Measurements from ENCODE around the gene TBX10. TPM values are rescaled to one million over a fixed set of nuclear protein-coding genes. Genes with fewer than 3 reads are reported as not detected.
"Not testable (repeated sequence)": the region's sequence is repeated elsewhere in the genome, so short reads cannot be mapped to it uniquely, and the experiment has no call there.

Gene TBX10
- total and polyA plus RNA-seq, 12 donors, result 0.17 to 0.44 (median 0.28) TPM; not detected in 9

GRCh38 chr11:67640021-67640757 is 626 bp upstream of the TBX10 start:
- ATAC-seq (peak; percentile 27 to 74 (median 59)), DNase-seq (peak; percentile 48 to 50)
- H3K36me3 ChIP-seq, result no peaks in the 10 kb centered on the region
- WGBS, 2 donors, result 44 to 53% methylated on average over 23 of the region's 23 CpGs
- H3K27ac ChIP-seq, result no peak overlapping the region
- peak; percentile 14 to 69 (median 61) for TF ChIP-seq CTCF (IDR thresholded peaks at IDR 0.05)
- H3K4me1 ChIP-seq, result no peaks in the 10 kb centered on the region
- peaks cover 0 to 27% (median 17%) of the 10 kb centered on the region in 7 donors for H3K27me3 ChIP-seq
- no peak overlapping the region for H3K4me3 ChIP-seq
- peaks cover 0 to 7% (median 0%) of the 10 kb centered on the region in 11 donors for H3K9me3 ChIP-seq
- intact Hi-C loops (cut with DNase I), result loop anchor here in 1 of 10 donors (10.0 kb wide), 1 partner anchor 155 kb away; no protein-coding TSS in a partner anchor

- TF ChIP-seq CTCF (IDR thresholded peaks at IDR 0.05), result no peak
- intact Hi-C loops (cut with DNase I), result loop anchor here in 1 of 10 donors (10.0 kb wide), 1 partner anchor 166 kb away; no protein-coding TSS in a partner anchor
- Histone ChIP-seq H3K36me3 (no peaks in the 10 kb centered on the region), H3K27ac (no peak overlapping the region), H3K4me1 (no peaks in the 10 kb centered on the region), H3K4me3 (no peak overlapping the region), H3K27me3 (peaks cover 0 to 27% (median 17%) of the 10 kb centered on the region in 7 donors), H3K9me3 (peaks cover 0 to 2% (median 0%) of the 10 kb centered on the region in 11 donors)
- no peak for DNase-seq
- no peak for ATAC-seq
- 85% methylated on average over 24 of the region's 24 CpGs for WGBS, 2 donors
Observed at GRCh38 chr11:67638535-67639437, 777 bp downstream of the TBX10 start.

GRCh38 chr11:67637441-67637840 is 2.1 kb downstream of the TBX10 start:
- H3K9me3 ChIP-seq, H3K36me3 ChIP-seq, H3K27ac ChIP-seq, ATAC-seq, H3K4me1 ChIP-seq, DNase-seq, H3K4me3 ChIP-seq: not testable (repeated sequence)
- 81 to 90% methylated on average over 3 of the region's 3 CpGs for WGBS, 2 donors
- intact Hi-C loops (cut with DNase I), result loop anchor here in 1 of 10 donors (10.0 kb wide), 1 partner anchor 167 kb away; no protein-coding TSS in a partner anchor
- peaks cover 0 to 27% (median 17%) of the 10 kb centered on the region in 7 donors for H3K27me3 ChIP-seq

GRCh38 chr11:67636962-67637361 is 2.6 kb downstream of the TBX10 start:
- DNase-seq (no peak), ATAC-seq (no peak)
- no peaks in the 10 kb centered on the region for H3K36me3 ChIP-seq
- no peak for TF ChIP-seq CTCF (IDR thresholded peaks at IDR 0.05)
- no peak overlapping the region for H3K4me3 ChIP-seq
- H3K27me3 ChIP-seq, result peaks cover 0 to 27% (median 17%) of the 10 kb centered on the region in 7 donors
- no peak overlapping the region for H3K27ac ChIP-seq
- no peaks in the 10 kb centered on the region for H3K4me1 ChIP-seq
- 78 to 88% methylated on average over 6 of the region's 6 CpGs for WGBS, 2 donors
- H3K9me3 ChIP-seq, result no peaks in the 10 kb centered on the region
- intact Hi-C loops (cut with DNase I), result loop anchor here in 1 of 10 donors (10.0 kb wide), 1 partner anchor 168 kb away; no protein-coding TSS in a partner anchor
